Thyroid gland (tissue), 4 donors: ENCODE results near the gene ZNF8. TPM values are rescaled to one million over a fixed set of nuclear protein-coding genes. Genes with fewer than 3 reads are reported as not detected.

Experiments
- DNase-seq, 2 donors: peaks; one replicate each; pipeline ENCODE4 v3.0.0-alpha.2; 2019
- H3K27ac ChIP-seq, 3 donors: fragments of 200-600 bp; sonication (generic); 1 replicate in 2 of 3; 2 replicates in 1 of 3; pipeline ENCODE4 v1.5.1; 2016 to 2019; ENCODE audit warnings: mild to moderate bottlenecking in 1 of 3, moderate library complexity in 1 of 3
- H3K27me3 ChIP-seq: fragments of 200-600 bp; sonication (generic); one replicate; pipeline ENCODE4 v1.5.1; 2019
- H3K36me3 ChIP-seq, 2 donors: fragments of 200-600 bp; sonication (generic); one replicate each; pipeline ENCODE4 v1.5.1; 2016 to 2019
- H3K4me1 ChIP-seq, 2 donors: fragments of 200-600 bp; sonication (generic); one replicate each; pipeline ENCODE4 v1.5.1; 2017 to 2019
- H3K4me3 ChIP-seq, 3 donors: fragments of 200-600 bp; sonication (generic); replicated peaks in 1 of 3; 1 replicate in 2 of 3; 2 replicates in 1 of 3; pipeline ENCODE4 v1.5.1; 2016; ENCODE audit warnings: mild to moderate bottlenecking in 1 of 3
- H3K9me3 ChIP-seq: fragments of 200-600 bp; sonication (generic); one replicate; pipeline ENCODE4 v1.5.1; 2017
- CTCF ChIP-seq, 6 experiments: fragments of 200-600 bp in 3 of 6; fragments of 450-650 bp in 3 of 6; sonication (generic) in 3 of 6; IDR thresholded peaks; one replicate each; pipeline ENCODE4 v1.5.1; 2016 to 2019; ENCODE audit warnings: antibody characterized with exemption in 6 of 6, mild to moderate bottlenecking in 2 of 6, inconsistent platforms in 1 of 6, moderate library complexity in 1 of 6
- POLR2A ChIP-seq, 2 donors: fragments of 450-650 bp; IDR thresholded peaks; one replicate each; pipeline ENCODE4 v1.6.1; 2017; ENCODE audit warnings: antibody characterized with exemption in 2 of 2, mild to moderate bottlenecking in 2 of 2, moderate library complexity in 1 of 2
- WGBS, 2 donors: methylation state at CpG; one replicate each; pipeline ENCODE4 v1.1.5; 2017; 5-methylcytosine and 5-hydroxymethylcytosine counted together
- intact Hi-C: fragments of 100-400 bp; cut with DNase I; formaldehyde crosslinking; loops from one replicate; pipeline ENCODE4 v1.15.1; 2023
- total RNA-seq, 4 donors: library from RNA; depleted of rRNA; stranded (reverse); fragments of >200 nt; gene quantifications; one replicate each; pipeline ENCODE4 v1.2.3, GENCODE V29; 2016

Gene ZNF8
- total RNA-seq, 4 donors from 2014 or later = 9.7 to 14.7 (median 10.3) TPM

DNA sequence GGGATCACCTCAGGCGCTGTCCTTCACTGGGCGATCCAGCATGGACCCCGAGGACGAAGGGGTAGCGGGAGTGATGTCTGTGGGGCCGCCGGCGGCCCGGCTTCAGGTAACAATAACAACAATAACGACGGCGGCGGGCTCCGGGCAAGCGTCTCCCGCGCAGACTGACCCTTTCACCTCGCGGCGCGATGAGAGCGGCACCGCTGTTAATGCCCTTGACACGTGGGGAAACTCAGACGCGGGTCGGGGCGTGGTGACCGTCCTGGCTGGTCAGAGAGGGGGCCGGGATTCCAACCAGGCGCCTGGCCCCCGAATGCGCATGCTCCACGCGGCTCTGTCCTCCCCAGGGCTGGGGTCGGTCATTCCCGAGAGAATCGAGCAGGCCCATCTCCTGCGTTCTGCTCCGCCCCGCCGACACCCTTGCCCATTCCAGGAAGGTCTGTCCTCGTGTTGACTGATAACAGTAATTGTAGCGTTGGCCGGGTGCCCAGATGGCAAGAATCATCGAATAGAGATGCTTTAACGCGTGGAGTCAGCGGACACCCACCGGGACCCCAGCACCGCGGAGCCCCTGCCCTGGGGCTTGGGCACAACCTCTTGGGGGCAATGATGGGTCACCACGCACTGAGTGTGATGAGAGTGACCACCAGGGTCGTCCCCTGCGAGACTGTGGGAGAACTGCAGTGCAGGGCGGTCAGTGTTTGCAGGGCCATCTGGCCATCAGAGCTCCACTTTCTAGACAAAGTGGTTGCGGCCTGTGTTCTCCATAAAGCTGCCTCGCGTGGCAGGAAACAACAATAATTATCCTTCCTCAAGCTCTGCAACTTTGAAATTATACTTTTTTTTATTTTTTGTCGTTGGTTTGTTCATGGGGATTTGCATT, 528 bp downstream of the ZNF8 start:
- Histone ChIP-seq H3K4me3 (peak overlapping the region; percentile 67 to 83 (median 72)), H3K27ac (peak overlapping the region; percentile 47 to 69 (median 59)), H3K4me1 (peaks cover 6 to 16% of the 10 kb centered on the region in 2 donors), H3K36me3 (no peaks in the 10 kb centered on the region), H3K27me3 (no peaks in the 10 kb centered on the region), H3K9me3 (no peaks in the 10 kb centered on the region)
- DNase-seq = peak; percentile 61 to 67
- intact Hi-C loops = no loop called here
- TF ChIP-seq POLR2A (IDR thresholded peaks at IDR 0.05) (no peak), CTCF (IDR thresholded peaks at IDR 0.05) (peak in 1 of 6 experiments; percentile 5)
- WGBS, 2 donors = 3 to 8% methylated on average over 12 to 46 of the region's 60 CpGs

DNA sequence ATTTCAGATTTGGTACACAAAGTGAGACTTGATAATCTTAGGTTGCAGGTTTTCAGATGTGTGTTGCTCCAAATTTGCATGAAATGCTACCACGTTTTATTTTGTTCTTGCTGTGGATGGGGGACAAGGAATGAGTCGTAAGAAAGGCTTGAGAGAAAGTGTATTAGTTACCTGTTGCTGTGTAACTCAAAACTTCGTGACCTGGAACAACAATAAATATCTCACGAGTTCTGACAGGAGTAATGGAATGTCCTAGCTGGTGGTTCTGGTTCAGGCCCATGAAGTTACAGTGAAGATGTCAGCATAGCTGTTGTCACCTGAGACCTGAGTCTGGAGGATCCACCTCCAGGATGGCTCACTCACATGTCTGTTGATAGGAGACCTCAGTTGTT, 1.2 kb downstream of the ZNF8 start:
- H3K27me3 ChIP-seq = no peaks in the 10 kb centered on the region
- no peaks in the 10 kb centered on the region for H3K9me3 ChIP-seq
- peaks cover 6 to 16% of the 10 kb centered on the region in 2 donors for H3K4me1 ChIP-seq
- peak overlapping the region in 1 of 3 donors; percentile 69 for H3K27ac ChIP-seq
- intact Hi-C loops = no loop called here
- 70% methylated on average over 4 of the region's 4 CpGs for WGBS, 2 donors
- H3K4me3 ChIP-seq = no peak overlapping the region
- DNase-seq = no peak
- H3K36me3 ChIP-seq = no peaks in the 10 kb centered on the region
- TF ChIP-seq POLR2A (IDR thresholded peaks at IDR 0.05) (no peak), CTCF (IDR thresholded peaks at IDR 0.05) (no peak)

GRCh38 chr19:58284199-58284598, 5.4 kb downstream of the ZNF8 start:
- 93% methylated on average over 7 of the region's 7 CpGs for WGBS, 2 donors
- intact Hi-C loops = no loop called here
- Histone ChIP-seq H3K27ac (no peak overlapping the region), H3K27me3 (no peaks in the 10 kb centered on the region), H3K9me3 (no peaks in the 10 kb centered on the region), H3K36me3 (peaks cover 25 to 36% of the 10 kb centered on the region in 2 donors), H3K4me1 (peaks cover 6 to 11% of the 10 kb centered on the region in 2 donors), H3K4me3 (no peak overlapping the region)
- DNase-seq = no peak
- TF ChIP-seq POLR2A (IDR thresholded peaks at IDR 0.05) (no peak), CTCF (IDR thresholded peaks at IDR 0.05) (no peak)

- Histone ChIP-seq H3K4me3 (no peak overlapping the region), H3K36me3 (peaks cover 52 to 63% of the 10 kb centered on the region in 2 donors), H3K9me3 (no peaks in the 10 kb centered on the region), H3K27me3 (no peaks in the 10 kb centered on the region), H3K27ac (no peak overlapping the region), H3K4me1 (no peaks in the 10 kb centered on the region)
- 95 to 96% methylated on average over 7 of the region's 7 CpGs for WGBS, 2 donors
- no peak for TF ChIP-seq POLR2A (IDR thresholded peaks at IDR 0.05)
- no peak for TF ChIP-seq CTCF (IDR thresholded peaks at IDR 0.05)
- DNase-seq = no peak
- intact Hi-C loops = no loop called here
Observed at GRCh38 chr19:58291943-58292342, 13.2 kb downstream of the ZNF8 start.

GRCh38 chr19:58294743-58295374, 16.1 kb downstream of the ZNF8 start:
- intact Hi-C loops = no loop called here
- no peaks in the 10 kb centered on the region for H3K4me1 ChIP-seq
- H3K36me3 ChIP-seq = peaks cover 35% of the 10 kb centered on the region in 2 donors
- no peaks in the 10 kb centered on the region for H3K9me3 ChIP-seq
- WGBS, 2 donors = 94 to 98% methylated on average over 22 of the region's 22 CpGs
- TF ChIP-seq CTCF (IDR thresholded peaks at IDR 0.05) (no peak), POLR2A (IDR thresholded peaks at IDR 0.05) (no peak)
- no peak overlapping the region for H3K27ac ChIP-seq
- DNase-seq = no peak
- H3K27me3 ChIP-seq = no peaks in the 10 kb centered on the region
- no peak overlapping the region for H3K4me3 ChIP-seq
